Hypothalamus (tissue), 51 donors: ENCODE data around the gene RBMS1.
A peak's percentile ranks its signal among the peaks of the same experiment; 100 is the strongest.

Source experiments
- DNase-seq, 51 donors: peaks; one replicate each; lab custom pipeline; 2025; lab: John Stamatoyannopoulos, UW

RBMS1 gene

GRCh38 chr2:160267692-160268091 is 225.9 kb downstream of the RBMS1 start:
- DNase-seq: no peak

- no peak for DNase-seq
These were observed 226.6 kb downstream of the RBMS1 start for GRCh38 chr2:160267022-160267421.

- no peak for DNase-seq
These were observed 227.5 kb downstream of the RBMS1 start for GRCh38 chr2:160266037-160266551.

- DNase-seq: no peak
These were observed 229.3 kb downstream of the RBMS1 start for GRCh38 chr2:160264308-160264707.

GRCh38 chr2:160261732-160262131 is 231.9 kb downstream of the RBMS1 start:
- no peak for DNase-seq

GRCh38 chr2:160258492-160258805 is 235.2 kb downstream of the RBMS1 start:
- DNase-seq: no peak

- no peak for DNase-seq
These were observed 235.7 kb downstream of the RBMS1 start for GRCh38 chr2:160257743-160258491.

GRCh38 chr2:160257041-160257742 is 236.4 kb downstream of the RBMS1 start:
- DNase-seq: no peak

GRCh38 chr2:160256507-160256906 is 237.1 kb downstream of the RBMS1 start:
- no peak for DNase-seq

GRCh38 chr2:160255408-160255807 is 238.2 kb downstream of the RBMS1 start:
- no peak for DNase-seq

- no peak for DNase-seq
These were observed 239.3 kb downstream of the RBMS1 start for GRCh38 chr2:160254189-160254762.

- DNase-seq: no peak
These were observed 240.0 kb downstream of the RBMS1 start for GRCh38 chr2:160253440-160254188.

- DNase-seq: no peak
These were observed 240.7 kb downstream of the RBMS1 start for GRCh38 chr2:160252900-160253299.

GRCh38 chr2:160252278-160252887 is 241.2 kb downstream of the RBMS1 start:
- DNase-seq: peak in 1 of 51 donors; percentile 18

GRCh38 chr2:160251569-160251968 is 242.0 kb downstream of the RBMS1 start:
- DNase-seq: no peak

- no peak for DNase-seq
These were observed 243.7 kb downstream of the RBMS1 start for GRCh38 chr2:160249876-160250275.

- no peak for DNase-seq
These were observed 246.1 kb downstream of the RBMS1 start for GRCh38 chr2:160247296-160248035.

GRCh38 chr2:160246356-160246755 is 247.3 kb downstream of the RBMS1 start:
- no peak for DNase-seq

GRCh38 chr2:160245614-160246155 is 247.9 kb downstream of the RBMS1 start:
- DNase-seq: no peak
